ENCODE results near the gene OGFR.
"Not testable (repeated sequence)": the region's sequence is repeated elsewhere in the genome, so short reads cannot be mapped to it uniquely, and the experiment has no call there.

The OGFR gene

DNA sequence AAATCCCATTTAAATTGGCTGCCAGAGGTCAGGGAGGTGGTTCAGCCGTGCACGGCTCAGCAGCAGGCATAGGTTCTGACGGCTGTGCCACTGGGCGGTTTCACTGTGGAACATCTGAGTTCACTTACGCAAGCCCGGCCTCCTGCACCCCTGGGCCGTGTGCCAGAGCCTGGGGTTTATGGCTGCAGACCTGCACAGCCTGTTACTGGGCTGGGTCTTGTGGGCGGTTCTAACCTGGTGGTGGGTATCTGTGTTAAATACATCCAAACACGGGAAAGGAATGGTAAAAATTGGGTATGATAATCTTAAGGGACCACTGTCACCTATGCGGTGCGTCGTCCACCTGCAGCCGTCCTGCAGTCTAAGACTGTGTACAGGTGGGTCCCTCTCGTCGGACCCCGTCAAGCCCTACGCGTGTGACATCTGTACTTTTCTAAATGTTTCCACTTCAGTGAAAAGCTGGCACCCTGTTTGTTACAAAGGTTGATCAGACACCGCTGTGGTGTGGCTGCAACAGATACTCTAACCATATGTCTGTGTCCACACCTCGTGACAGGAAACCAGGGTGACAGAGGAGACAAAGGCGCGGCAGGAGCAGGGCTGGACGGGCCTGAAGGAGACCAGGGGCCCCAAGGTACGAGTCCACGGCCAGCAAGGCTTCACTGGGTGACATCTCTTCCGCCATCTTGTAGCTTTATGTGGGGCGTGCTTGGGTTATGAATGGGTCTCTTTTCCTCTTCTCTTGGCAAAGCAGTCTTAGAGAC is 33.7 kb downstream of the OGFR start:
- DNase-seq (ENCODE audit: low read depth, low spot score), result no peak

DNA sequence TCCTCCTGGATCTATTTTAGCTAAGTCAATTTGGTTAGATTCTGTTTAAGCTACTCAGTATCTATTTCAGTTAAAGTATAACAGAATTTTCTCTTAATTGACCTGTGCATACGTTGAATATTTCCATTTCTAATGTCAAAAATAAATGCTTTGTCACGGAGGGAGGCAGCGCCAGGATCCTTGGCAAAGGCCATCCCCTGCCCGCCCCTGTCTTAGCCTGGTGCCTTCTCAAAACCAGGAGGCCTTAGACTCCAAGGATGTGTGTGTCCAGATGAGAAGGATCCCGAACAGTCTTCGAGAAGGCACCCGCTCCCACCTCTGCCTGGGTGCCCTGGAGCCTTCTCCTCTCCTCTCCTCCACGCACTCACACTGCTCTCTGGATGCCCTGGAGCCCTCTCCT is 34.6 kb downstream of the OGFR start:
- no peak for DNase-seq (ENCODE audit: low read depth, low spot score)

DNA sequence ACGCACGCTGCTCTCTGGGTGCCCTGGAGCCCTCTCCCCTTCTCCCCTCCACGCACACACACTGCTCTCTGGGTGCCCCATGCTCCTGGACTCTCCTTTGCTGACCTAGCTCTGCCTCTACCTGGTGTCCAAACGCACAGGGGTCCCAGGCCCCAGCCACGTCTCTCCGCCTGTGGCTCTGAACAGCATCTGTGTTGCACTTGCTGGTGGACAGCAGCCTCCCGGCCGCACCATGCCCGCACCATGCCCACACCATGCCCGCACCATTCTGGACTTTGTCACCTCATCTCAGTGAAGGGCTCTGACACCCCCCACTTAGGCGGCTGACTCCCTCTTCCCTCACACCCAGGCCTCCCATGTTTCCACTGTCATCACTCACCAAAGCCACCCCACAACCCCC is 35.2 kb downstream of the OGFR start:
- DNase-seq (ENCODE audit: low read depth, low spot score), result no peak

DNA sequence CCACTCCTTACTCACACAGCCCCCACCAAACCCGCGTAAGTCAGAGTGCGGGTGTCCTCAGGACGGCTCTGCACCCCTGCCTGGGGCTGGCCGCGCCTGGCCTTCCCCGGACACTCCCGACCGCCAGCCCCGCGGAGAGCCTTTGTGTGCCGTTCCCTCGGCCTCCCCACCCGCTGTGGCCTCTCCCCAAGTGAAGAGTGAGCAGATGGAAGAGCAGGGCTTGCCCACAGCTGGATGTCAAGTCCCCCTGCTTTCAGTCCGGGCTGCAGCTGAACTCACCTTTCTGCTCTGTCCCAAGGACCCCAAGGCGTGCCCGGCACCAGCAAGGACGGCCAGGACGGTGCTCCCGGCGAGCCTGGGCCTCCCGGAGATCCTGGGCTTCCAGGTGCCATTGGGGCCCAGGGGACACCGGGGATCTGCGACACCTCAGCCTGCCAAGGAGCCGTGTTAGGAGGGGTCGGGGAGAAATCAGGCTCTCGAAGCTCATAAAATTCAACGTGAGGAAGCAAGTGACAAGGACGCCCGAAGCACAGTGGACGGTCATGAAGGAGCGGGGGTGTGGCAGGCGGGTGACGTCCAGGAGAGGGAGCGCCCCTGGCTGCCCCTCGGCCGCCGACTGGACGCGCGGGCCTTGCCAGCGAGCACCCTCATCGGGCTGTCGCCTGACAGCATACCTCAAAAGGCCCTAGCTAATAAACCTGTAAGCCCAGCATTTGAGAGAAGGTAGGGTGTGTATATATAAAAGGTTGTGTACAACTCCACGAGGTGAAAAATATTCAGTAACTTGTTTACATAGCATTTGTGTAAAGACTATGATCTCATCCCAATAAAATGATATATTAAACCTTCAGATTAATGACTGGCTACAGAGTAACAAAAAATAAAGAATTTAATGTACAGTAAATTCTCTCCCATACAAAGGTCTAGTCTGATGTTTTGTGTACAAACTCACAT is 35.9 kb downstream of the OGFR start:
- no peak for DNase-seq (ENCODE audit: low read depth, low spot score)

DNA sequence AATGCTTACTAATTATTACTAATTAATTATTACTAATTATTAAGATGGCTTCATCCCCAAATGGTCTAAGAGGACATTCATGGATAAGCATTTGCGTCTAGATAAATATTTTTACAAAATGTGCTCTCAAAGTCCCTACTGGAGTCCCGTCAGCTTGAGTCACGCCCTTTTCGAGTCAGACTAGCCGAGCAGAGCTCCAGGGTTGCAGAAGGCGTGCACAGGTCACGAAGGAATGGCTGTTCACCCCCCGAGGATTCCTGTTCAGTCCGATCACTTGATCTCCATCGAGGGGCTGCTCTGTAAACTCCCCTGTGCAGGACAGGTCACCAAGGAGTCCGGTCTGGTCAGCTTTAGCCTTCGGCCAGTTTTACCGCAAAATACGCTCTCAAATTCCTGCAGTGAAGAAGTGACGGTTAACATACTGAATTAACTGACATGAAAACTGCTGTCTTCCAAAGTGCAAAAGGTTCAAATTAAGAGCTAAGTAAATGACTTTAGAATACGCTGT is 37.1 kb downstream of the OGFR start:
- DNase-seq (ENCODE audit: low read depth, low spot score), result no peak

DNA sequence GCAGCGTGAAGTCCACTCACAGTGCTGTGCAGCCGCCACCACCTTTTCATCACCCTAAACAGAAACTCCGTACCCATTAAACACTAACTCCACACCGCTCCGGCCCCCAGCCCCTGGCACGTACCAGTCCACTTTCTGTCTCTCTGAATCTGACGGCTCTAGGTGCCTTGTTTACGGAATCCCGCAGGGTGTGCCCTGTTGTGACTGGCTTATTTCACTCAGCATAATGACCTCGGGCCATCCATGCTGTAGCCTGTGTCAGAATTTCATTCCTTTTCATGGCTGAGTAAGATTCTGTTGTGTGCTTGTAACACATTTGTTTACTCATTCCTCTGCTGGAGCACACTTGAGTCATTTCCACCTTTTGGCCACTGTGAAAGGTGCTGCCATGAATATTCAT is 39.0 kb downstream of the OGFR start:
- DNase-seq (ENCODE audit: low read depth, low spot score), result no peak

DNA sequence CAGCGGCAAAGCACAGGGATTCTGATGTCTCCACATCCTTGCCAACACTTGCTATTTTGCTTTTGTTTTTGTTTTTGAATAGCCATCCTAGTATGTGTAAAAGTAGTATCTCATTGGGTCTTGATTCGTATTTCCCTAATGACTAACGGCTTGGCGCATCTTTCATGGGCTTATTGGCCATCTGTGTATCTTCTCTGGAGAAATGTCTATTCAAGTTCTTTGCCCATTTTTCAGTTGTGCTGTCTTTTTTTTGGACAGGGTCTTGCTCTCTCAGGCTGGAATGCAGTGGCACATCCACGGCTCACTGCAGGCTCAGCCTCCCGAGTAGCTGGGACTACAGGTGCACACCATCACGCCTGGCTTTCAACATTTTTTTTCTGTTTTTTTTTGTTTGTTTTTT is 39.5 kb downstream of the OGFR start:
- DNase-seq (ENCODE audit: low read depth, low spot score), result no peak

DNA sequence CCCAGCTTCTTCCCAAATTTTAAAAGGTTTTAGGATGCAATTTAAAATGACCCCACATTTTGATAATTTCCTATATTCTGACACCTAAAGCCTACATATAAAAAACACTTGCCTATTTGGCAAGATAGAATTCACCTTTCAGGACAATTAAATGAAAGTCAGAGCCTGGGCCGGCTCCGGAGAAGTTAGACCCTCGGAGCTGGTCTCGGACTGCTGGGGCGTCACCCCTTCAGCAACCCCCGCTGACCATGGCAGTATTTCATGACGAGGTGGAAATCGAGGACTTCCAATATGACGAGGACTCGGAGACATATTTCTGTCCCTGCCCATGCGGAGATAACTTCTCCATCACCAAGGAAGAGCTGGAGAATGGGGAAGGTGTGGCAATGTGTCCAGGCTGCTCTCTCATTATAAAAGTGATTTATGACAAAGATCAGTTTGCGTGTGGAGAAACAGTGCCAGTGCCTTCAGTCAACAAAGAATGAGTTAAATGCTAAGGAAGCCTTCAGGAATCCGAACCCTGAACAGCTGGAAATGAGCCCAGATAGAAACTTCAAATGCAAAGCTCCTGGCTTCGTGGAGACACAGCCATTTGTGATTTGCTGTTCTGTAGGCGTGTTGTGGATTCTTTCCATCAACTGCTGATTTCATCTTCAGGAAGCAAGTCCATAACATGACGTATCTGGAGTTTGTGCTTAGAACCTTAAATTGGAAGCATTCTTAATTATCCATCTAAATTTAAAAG is 41.0 kb downstream of the OGFR start:
- no peak for DNase-seq (ENCODE audit: low read depth, low spot score)

DNA sequence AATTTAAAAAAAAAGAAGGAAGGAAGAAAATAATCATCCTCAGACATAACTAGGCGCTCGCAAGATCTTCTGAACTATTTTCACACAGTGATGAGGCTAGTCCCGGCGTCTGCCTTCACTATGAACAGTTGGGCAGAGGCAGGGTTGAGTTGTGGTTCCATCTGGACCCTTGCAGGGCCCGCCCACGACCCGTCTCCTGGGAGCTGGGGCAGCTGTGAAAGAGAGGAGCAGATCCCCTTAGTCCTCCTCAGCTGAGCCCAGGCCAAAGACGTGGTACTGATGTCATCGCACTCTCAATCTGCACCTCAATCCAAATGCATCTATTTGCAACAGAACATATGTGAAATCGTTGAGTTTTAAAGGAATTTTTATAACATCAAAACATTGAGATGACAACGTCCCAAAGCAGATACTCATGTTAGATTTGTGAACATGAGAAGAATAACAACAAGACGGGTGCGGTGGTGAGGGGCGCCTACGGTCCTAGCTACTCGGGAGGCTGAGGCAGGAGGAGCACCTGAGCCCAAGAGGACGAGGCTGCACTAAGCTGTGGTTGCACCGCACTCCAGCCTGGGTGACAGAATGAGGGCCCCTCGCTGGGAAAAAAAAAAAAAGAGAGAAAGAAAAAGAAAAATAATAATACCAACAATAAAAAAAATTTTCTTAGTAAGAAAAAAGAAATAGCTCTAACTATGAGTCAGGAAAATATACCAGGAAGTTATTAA is 41.7 kb downstream of the OGFR start:
- DNase-seq (ENCODE audit: low read depth, low spot score), result no peak

DNA sequence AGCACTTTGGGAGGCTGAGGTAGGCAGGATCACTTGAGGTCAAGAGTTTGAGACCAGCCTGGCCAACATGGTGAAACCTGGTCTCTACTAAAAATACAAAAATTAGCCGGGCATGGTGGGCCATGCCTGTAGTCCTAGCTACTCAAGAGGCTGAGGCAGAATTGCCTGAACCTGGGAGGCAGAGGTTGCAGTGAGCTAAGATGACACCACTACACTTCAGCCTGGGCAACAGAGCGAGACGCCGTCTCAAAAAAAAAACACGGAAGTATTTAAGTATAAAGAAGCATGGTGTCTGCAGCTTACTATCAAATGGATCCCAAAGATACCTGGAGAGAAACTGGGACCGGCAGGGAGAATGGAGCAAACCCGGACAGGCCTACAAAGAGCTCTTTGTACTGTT is 44.3 kb downstream of the OGFR start:
- DNase-seq (ENCODE audit: low read depth, low spot score), result not testable (repeated sequence)

DNA sequence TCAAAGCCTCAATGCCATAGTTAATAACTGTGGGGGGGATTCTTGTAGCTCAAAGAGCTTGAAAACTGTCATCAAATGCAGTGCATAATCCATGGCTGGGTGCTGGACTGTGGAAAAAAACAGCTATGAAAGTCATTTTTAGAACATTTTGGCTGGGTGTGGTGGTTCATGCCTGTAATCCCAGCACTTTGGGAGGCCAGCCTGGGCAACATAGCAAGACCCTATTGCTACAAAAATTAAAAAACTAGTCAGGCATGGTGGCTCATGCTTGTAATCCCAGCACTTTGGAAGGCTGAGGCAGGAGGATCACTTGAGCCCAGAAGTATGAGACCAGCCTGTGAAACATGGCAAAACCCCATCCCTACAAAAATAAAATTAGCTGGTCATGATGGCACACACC is 44.8 kb downstream of the OGFR start:
- no peak for DNase-seq (ENCODE audit: low read depth, low spot score)

DNA sequence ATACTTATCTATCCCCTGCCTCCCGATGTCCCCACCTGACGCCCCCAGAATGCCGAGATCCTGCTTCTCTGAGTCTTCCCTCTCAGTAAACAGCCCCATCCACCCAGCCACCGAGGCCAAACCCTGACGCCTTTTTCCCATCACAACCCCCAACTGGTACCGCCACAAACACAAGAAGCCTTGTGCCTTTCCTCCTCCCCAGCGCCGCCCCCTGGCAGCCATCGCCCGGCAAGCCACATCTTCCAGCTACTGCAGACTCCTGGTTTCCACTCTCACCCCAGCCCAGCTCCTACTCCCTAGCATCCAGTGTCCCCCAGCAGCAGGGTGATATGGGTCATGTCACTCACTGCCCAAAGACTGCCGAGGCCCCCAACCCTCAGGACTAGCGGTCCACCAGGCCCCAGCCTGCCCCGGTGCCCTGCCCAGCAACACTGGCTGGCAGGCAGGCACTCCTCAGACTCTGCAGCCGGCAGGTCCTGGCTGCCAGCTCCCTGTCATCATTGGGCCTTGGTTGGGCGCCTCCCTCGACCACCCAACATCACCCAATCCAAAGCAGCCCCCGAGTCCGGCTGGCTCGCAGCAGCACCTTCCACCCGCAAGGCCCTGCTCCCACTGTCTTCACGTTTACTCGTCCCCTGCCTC is 45.8 kb downstream of the OGFR start:
- DNase-seq (ENCODE audit: low read depth, low spot score), result no peak

DNA sequence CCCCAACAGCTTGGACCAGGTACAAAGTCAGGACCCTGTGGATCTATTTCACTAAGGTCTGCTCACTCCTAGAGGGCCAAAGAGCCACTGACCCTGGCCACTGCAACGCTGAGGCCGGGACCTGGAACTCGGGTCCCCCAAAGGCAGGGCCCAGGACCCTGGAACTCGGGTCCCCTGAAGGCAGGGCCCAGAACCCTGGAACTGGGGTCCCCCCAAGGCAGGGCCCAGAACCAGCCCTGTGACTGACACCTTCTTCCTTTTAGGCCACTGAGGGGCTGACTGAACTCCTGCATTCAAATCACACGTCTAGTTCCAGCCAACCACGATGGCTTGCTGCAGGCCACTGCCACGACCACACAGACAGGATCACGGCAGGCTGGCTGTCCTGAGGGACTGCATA is 47.6 kb downstream of the OGFR start:
- DNase-seq (ENCODE audit: low read depth, low spot score), result no peak

DNA sequence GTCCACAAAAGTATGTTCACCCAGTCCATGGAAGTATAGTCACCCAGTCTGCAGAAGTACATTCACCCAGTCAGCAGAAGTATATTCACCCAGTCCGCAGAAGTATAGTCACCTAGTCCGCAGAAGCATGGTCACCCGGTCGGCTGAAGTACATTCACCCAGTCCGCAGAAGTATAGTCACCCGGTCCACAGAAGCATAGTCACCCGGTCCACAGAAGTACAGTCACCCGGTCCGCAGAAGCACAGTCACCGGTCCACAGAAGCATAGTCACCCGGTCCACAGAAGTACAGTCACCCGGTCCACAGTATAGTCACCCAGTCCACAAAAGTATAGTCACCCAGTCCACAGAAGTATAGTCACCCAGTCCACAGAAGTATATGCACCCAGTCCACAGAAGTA is 48.2 kb downstream of the OGFR start:
- DNase-seq (ENCODE audit: low read depth, low spot score), result no peak

DNA sequence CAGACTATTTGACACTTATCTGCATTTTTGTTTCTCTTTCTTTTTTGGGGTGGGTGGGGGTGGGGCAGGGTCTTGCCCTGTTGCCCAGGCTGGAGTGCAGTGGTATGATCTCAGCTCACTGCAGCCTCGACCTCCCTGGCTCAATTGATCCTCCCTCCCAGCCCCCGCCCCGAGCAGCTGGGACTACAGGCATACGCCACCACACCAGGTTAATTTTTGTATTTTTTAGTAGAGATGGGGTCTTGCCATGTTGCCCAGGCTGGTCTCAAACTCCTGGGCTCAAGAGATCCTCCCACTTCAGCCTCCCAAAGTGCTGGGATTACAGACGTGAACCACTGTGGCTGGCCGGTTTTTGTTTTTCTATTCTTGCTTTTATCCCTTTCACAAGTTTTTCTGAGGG is 48.7 kb downstream of the OGFR start:
- DNase-seq (ENCODE audit: low read depth, low spot score), result not testable (repeated sequence)

DNA sequence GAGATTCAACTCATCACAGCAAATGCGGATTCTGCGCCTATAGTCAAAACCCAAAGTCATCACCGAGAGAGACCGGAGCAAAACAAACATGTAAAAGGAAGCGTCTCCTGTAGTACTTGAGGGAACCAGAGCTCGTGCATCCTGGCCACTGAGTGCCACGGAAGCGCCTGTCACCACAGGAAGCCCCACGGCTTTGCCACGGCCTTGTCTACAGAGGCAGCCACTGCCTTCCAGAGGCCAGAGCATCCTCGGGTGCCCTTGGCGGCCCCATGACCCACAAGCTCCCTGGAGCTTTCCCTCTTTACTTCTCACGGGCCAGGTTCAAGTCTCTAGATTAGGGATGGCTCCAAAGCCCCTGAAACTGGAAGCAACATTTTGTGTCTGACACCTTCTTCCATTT is 49.5 kb downstream of the OGFR start:
- DNase-seq (ENCODE audit: low read depth, low spot score), result no peak

DNA sequence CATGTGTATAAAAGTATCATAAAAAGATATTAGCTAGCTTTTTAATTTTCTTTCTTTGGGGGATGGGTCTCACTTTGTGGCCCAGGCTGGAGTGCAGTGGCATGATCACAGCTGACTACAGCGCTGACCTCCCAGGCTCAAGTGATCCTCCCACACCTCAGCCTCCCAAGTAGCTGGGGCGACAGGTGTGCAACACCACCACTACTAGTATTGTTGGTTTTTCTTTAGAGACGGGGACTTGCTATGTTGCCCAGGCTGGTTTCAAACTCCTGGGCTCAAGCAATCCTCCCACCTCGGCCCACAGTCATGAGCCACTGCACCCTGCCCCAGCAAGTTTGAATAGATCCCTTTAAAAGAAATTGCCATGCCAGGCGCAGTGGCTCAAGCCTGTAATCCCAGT is 50.5 kb downstream of the OGFR start:
- DNase-seq (ENCODE audit: low read depth, low spot score), result no peak

DNA sequence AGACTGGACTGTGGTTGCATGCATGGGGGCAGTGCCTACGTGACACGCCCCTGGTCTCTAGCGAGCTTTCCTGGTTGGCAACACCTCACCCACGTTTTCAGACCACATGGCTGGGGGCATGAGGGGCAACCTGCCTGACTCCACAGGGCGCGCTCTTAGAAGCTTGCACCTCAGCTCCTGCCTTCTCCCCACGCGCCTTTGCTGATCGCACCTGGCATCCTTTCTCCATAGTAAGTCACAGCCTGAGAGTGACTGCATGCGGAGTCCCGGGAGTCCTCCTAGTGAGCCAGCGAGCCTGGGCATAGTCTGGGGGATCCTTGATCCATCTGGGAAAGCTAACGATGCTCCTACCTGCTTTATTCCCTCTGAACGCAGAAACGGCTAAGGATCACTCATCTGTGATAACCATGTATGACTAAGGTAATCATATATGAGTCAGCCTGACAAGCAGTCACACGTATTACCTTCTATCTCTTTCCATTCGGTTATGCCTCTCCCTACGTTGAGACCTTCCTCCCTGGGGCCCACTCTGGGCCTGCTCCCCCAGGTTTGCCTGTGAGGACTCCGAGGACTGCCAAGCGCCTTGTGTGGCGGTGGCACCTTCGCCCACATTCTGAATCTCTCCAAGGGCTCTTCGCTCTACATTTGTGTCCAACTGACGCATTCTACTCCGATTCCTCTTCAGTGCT is 52.4 kb downstream of the OGFR start:
- no peak for DNase-seq (ENCODE audit: low read depth, low spot score)

DNA sequence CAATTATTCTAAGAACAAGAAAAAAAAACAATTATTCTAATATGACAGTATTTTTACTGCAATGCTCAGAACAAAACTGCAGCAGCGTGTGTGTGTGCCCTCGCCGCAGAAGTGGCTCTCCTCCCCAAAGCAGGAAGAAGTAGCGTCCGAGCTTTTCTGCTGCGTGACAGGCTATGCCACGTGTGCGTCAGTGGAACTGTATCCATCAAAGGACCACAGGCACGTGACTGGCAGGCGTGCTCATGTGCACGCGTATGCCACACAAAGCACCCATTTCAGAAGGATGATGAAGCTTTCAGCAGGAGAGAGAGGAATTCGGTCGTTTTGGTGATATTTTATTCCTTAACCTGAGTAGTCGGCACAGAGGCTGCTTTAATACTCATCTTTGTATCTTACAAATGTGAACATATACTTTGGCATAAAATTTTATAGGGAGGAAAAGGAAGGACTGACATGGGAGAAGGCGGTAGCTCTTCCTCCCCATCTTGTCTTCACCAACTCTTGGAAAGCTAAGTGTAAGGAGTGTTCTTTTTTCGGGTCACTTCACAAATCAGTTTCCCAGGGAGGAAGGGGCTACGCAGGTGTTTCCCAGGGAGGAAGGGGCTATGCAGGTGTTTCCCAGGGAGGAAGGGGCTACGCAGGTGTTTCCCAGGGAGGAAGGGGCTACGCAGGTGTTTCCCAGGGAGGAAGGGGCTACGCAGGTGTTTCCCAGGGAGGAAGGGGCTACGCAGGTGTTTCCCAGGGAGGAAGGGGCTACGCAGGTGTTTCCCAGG is 53.6 kb downstream of the OGFR start:
- DNase-seq (ENCODE audit: low read depth, low spot score), result no peak

All from activated CD4-positive, CD25-positive, alpha-beta regulatory T cell treated with anti-CD3 and anti-CD28 coated beads, Interleukin-2, amount 50 U/mL, for 16 hours (primary cell).